HPDE6-E6E7 (cell line): ENCODE measurements around the gene FAM81A.

ENCODE experiments used
- DNase-seq: peaks from one replicate; pipeline ENCODE4 v3.0.0; 2011; ENCODE audit warnings: missing footprints; ENCODE audit errors: extremely low spot score

FAM81A gene

GRCh38 chr15:59541750-59542149, 103.8 kb downstream of the FAM81A start:
- DNase-seq: no peak

- DNase-seq: no peak
Measured at GRCh38 chr15:59543721-59544547, 105.9 kb downstream of the FAM81A start.

GRCh38 chr15:59545573-59545972, 107.6 kb downstream of the FAM81A start:
- no peak for DNase-seq

- DNase-seq: no peak
Measured at GRCh38 chr15:59548501-59549226, 110.7 kb downstream of the FAM81A start.

- no peak for DNase-seq
Measured at GRCh38 chr15:59549301-59550185, 111.6 kb downstream of the FAM81A start.

GRCh38 chr15:59550530-59550929, 112.5 kb downstream of the FAM81A start:
- DNase-seq: no peak

GRCh38 chr15:59550956-59551355, 113.0 kb downstream of the FAM81A start:
- no peak for DNase-seq

GRCh38 chr15:59553879-59554735, 116.1 kb downstream of the FAM81A start:
- DNase-seq: peak; percentile 93

- no peak for DNase-seq
Measured at GRCh38 chr15:59555696-59556095, 117.7 kb downstream of the FAM81A start.

GRCh38 chr15:59556380-59556779, 118.4 kb downstream of the FAM81A start:
- no peak for DNase-seq

- DNase-seq: no peak
Measured at GRCh38 chr15:59557581-59557980, 119.6 kb downstream of the FAM81A start.

- no peak for DNase-seq
Measured at GRCh38 chr15:59558851-59559250, 120.9 kb downstream of the FAM81A start.

- DNase-seq: no peak
Measured at GRCh38 chr15:59561547-59561946, 123.6 kb downstream of the FAM81A start.

GRCh38 chr15:59562448-59563186, 124.6 kb downstream of the FAM81A start:
- no peak for DNase-seq

- DNase-seq: no peak
Measured at GRCh38 chr15:59565299-59565698, 127.3 kb downstream of the FAM81A start.

- no peak for DNase-seq
Measured at GRCh38 chr15:59567324-59567723, 129.3 kb downstream of the FAM81A start.

GRCh38 chr15:59569477-59569876, 131.5 kb downstream of the FAM81A start:
- no peak for DNase-seq

GRCh38 chr15:59570315-59570714, 132.3 kb downstream of the FAM81A start:
- peak; percentile 74 for DNase-seq

GRCh38 chr15:59571606-59572005, 133.6 kb downstream of the FAM81A start:
- DNase-seq: no peak
